ENCODE measurements around the gene CUX1.

- no peak for TF ChIP-seq EZH2 (optimal IDR thresholded peaks at IDR 0.05; ENCODE audit: low read depth, low read length)
- TF ChIP-seq CTCF (IDR thresholded peaks at IDR 0.05; ENCODE audit: low read length), result no peak
Observed at GRCh38 chr7:102096012-102096332, 278.5 kb downstream of the CUX1 start.

Measured in MM.1S (cell line).